Hepatocyte (in vitro differentiated cells): ENCODE measurements around the gene NUMB. TPM values are rescaled to one million over a fixed set of nuclear protein-coding genes. Genes with fewer than 3 reads are reported as not detected.

ENCODE experiments used
- DNase-seq: peaks from one replicate; pipeline ENCODE4 v3.0.0-alpha.2; 2016; ENCODE audit warnings: low spot score
- H2AFZ ChIP-seq: fragments of 200-600 bp; sonication (generic); 2 replicates; pipeline ENCODE4 v1.6.0; 2016; ENCODE audit warnings: antibody characterized with exemption, mild to moderate bottlenecking
- H3K27ac ChIP-seq: fragments of 200-600 bp; sonication (generic); 2 replicates; pipeline ENCODE4 v1.5.1; 2016; ENCODE audit warnings: mild to moderate bottlenecking
- H3K27me3 ChIP-seq: fragments of 200-600 bp; sonication (generic); 2 replicates; pipeline ENCODE4 v1.6.1; 2016
- H3K36me3 ChIP-seq: fragments of 200-600 bp; sonication (generic); replicated peaks from 2 replicates; pipeline ENCODE4 v1.5.1; 2016; ENCODE audit warnings: low read depth; ENCODE audit not compliant: insufficient read depth
- H3K4me1 ChIP-seq: fragments of 200-600 bp; sonication (generic); 2 replicates; pipeline ENCODE4 v1.5.1; 2016; ENCODE audit warnings: mild to moderate bottlenecking, moderate library complexity; ENCODE audit not compliant: insufficient read depth
- H3K4me2 ChIP-seq: fragments of 200-600 bp; sonication (generic); 2 replicates; pipeline ENCODE4 v1.6.0; 2016
- H3K4me3 ChIP-seq: fragments of 200-600 bp; sonication (generic); 2 replicates; pipeline ENCODE4 v1.5.1; 2016; ENCODE audit warnings: mild to moderate bottlenecking
- H3K79me2 ChIP-seq: fragments of 200-600 bp; sonication (generic); 2 replicates; pipeline ENCODE4 v1.6.0; 2017; ENCODE audit warnings: mild to moderate bottlenecking
- H3K9me2 ChIP-seq: fragments of 200-600 bp; sonication (generic); replicated peaks from 2 replicates; pipeline ENCODE4 v1.6.0; 2017; ENCODE audit warnings: mild to moderate bottlenecking; ENCODE audit not compliant: insufficient read depth
- H3K9me3 ChIP-seq: fragments of 200-600 bp; sonication (generic); 2 replicates; pipeline ENCODE4 v1.5.1; 2016; ENCODE audit warnings: low read depth, mild to moderate bottlenecking
- H4K20me1 ChIP-seq: fragments of 200-600 bp; sonication (generic); 2 replicates; pipeline ENCODE4 v1.6.0; 2016; ENCODE audit warnings: mild to moderate bottlenecking; ENCODE audit not compliant: insufficient read depth, poor library complexity, severe bottlenecking
- EZH2 ChIP-seq: fragments of 200-600 bp; sonication (generic); IDR thresholded peaks from 2 replicates; pipeline ENCODE4 v1.6.1; 2016; ENCODE audit warnings: antibody characterized with exemption, mild to moderate bottlenecking, borderline replicate concordance
- EZH2phosphoT487 ChIP-seq: fragments of 200-600 bp; sonication (generic); IDR thresholded peaks from one replicate; pipeline ENCODE4 v1.6.1; 2018; ENCODE audit warnings: antibody characterized with exemption, mild to moderate bottlenecking, low read depth, moderate library complexity; ENCODE audit not compliant: unreplicated experiment, severe bottlenecking
- WGBS: methylation state at CpG from one replicate; pipeline ENCODE4 v1.1.6; 2016; ENCODE audit warnings: low lambda C conversion rate; ENCODE audit errors: missing lambda C conversion rate; 5-methylcytosine and 5-hydroxymethylcytosine counted together
- polyA plus RNA-seq: library from polyadenylated mRNA; unstranded; fragments of >200 nt; fragmentation: Nextera tagmentation; extraction: Ambion mirVana; gene quantifications from 2 replicates; pipeline ENCODE4 v1.2.1, GENCODE V29; 2016
- total RNA-seq: library from RNA; depleted of rRNA; stranded (reverse); fragments of >200 nt; gene quantifications from 2 replicates; pipeline ENCODE4 v1.2.3, GENCODE V29; 2014
- TF ChIP-seq, protein P1 (sequence below): fragments of 200-600 bp; sonication (generic); IDR thresholded peaks from 2 replicates; pipeline ENCODE4 v1.5.1; 2016; ENCODE audit warnings: antibody characterized with exemption, mild to moderate bottlenecking; ENCODE audit not compliant: poor library complexity

NUMB gene
- total and polyA plus RNA-seq, 2 experiments from 2014 or later, result 35.3 to 45.8 TPM

DNA sequence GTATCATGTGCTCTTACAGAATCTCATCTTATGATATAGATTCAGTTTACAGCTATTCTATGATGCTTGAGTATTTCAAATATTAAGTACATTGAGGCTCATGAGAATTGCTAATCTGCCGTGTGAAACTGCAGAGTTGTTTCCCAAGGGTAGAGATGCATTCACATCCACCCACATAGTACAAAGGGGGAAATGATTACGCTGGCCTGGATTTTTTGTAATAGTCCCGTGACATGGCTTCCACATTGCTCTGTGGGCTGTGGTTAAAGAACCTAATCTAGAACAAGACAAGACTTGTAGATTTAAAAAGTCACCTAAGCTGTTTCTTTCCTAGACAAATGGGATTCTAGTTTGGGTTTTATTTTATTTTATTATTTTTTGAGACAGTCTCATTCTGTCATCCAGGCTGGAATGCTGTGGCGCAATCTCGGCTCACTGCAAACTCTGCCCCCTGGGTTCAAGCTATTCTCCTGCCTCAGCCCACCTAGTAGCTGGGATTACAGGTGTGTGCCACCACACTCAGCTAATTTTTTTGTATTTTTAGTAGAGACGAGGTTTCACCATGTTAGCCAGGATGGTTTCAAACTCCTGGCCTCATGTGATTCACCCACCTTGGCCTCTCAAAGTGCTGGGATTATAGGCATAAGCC, 19.4 kb upstream of the NUMB start:
- Histone ChIP-seq H3K4me2 (no peak overlapping the region), H2AFZ (no peak overlapping the region), H3K27ac (no peak overlapping the region)

DNA sequence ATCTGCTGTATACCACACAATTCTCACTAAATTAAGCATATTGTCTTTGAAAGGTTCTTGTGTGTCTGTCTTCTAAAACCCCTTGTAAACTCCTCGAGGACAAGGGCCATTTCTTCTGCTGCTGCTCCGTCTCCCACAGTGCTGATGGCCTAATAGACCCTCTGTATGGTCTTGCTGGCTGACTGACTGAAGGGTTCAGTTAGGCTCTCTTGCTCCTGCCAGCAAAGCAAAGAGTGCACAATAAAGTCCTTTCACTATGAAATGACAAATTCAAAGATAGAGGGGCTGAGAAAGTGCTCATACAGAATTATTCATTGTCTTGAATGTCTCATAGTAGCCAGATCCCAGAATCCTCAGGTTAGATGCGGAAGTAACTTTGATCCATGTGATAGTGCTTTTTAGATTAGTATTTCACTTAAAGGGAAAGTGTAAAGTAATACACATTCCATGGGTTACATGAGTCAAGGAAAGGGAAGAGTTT, 18.1 kb upstream of the NUMB start:
- H3K4me1 ChIP-seq, result no peaks in the 10 kb centered on the region
- no peaks in the 10 kb centered on the region for H3K79me2 ChIP-seq
- H3K4me2 ChIP-seq, result no peak overlapping the region
- 74% methylated on average over 3 of the region's 3 CpGs for WGBS
- H2AFZ ChIP-seq, result no peak overlapping the region
- H4K20me1 ChIP-seq, result no peaks in the 10 kb centered on the region
- no peaks in the 10 kb centered on the region for H3K9me3 ChIP-seq
- H3K4me3 ChIP-seq, result no peak overlapping the region
- H3K27ac ChIP-seq, result no peak overlapping the region
- no peak for DNase-seq
- H3K36me3 ChIP-seq, result no peaks in the 10 kb centered on the region
- TF ChIP-seq, protein P1, sequence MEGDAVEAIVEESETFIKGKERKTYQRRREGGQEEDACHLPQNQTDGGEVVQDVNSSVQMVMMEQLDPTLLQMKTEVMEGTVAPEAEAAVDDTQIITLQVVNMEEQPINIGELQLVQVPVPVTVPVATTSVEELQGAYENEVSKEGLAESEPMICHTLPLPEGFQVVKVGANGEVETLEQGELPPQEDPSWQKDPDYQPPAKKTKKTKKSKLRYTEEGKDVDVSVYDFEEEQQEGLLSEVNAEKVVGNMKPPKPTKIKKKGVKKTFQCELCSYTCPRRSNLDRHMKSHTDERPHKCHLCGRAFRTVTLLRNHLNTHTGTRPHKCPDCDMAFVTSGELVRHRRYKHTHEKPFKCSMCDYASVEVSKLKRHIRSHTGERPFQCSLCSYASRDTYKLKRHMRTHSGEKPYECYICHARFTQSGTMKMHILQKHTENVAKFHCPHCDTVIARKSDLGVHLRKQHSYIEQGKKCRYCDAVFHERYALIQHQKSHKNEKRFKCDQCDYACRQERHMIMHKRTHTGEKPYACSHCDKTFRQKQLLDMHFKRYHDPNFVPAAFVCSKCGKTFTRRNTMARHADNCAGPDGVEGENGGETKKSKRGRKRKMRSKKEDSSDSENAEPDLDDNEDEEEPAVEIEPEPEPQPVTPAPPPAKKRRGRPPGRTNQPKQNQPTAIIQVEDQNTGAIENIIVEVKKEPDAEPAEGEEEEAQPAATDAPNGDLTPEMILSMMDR, result no peak
- no peak for TF ChIP-seq EZH2phosphoT487
- TF ChIP-seq EZH2, result no peak
- H3K9me2 ChIP-seq, result no peaks in the 10 kb centered on the region
- no peaks in the 10 kb centered on the region for H3K27me3 ChIP-seq

More for the DNA sequence above, 19.4 kb upstream of the NUMB start:
- Histone ChIP-seq H3K27me3 (no peaks in the 10 kb centered on the region), H3K4me1 (no peaks in the 10 kb centered on the region), H3K36me3 (no peaks in the 10 kb centered on the region), H3K9me2 (no peaks in the 10 kb centered on the region), H3K79me2 (no peaks in the 10 kb centered on the region), H3K9me3 (no peaks in the 10 kb centered on the region), H3K4me3 (no peak overlapping the region), H4K20me1 (no peaks in the 10 kb centered on the region)
- no peak for DNase-seq
- WGBS, result 89% methylated on average over 6 of the region's 6 CpGs
- TF ChIP-seq EZH2phosphoT487, result no peak

DNA sequence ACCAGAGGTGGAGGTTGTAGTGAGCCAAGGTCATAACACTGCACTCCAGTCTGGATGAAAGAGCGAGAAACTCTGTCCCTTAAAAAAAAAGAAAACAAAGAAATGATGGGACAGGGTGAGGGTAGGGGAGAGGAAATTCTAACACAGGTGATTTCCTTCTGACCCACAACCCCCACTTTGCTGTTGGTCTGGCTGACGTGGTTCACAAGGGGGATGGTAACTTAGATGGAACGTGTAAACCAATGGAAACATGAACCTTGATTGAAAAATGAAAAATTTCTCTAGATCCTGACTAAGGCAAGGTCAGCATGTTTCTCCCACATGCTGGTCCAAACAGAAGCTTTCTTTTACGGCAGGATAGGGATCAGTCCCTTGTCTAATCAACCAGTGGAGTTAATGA, 16.6 kb upstream of the NUMB start:
- no peak overlapping the region for H3K27ac ChIP-seq
- no peak overlapping the region for H3K4me2 ChIP-seq
- H2AFZ ChIP-seq, result no peak overlapping the region
- 60% methylated on average over 4 of the region's 4 CpGs for WGBS
- H3K4me3 ChIP-seq, result no peak overlapping the region
- H3K79me2 ChIP-seq, result no peaks in the 10 kb centered on the region
- H3K27me3 ChIP-seq, result no peaks in the 10 kb centered on the region
- no peaks in the 10 kb centered on the region for H3K9me3 ChIP-seq
- no peaks in the 10 kb centered on the region for H3K4me1 ChIP-seq
- no peaks in the 10 kb centered on the region for H3K9me2 ChIP-seq
- no peaks in the 10 kb centered on the region for H3K36me3 ChIP-seq
- TF ChIP-seq EZH2 (no peak), EZH2phosphoT487 (no peak)
- TF ChIP-seq, protein P1, result no peak
- DNase-seq, result no peak
- no peaks in the 10 kb centered on the region for H4K20me1 ChIP-seq

DNA sequence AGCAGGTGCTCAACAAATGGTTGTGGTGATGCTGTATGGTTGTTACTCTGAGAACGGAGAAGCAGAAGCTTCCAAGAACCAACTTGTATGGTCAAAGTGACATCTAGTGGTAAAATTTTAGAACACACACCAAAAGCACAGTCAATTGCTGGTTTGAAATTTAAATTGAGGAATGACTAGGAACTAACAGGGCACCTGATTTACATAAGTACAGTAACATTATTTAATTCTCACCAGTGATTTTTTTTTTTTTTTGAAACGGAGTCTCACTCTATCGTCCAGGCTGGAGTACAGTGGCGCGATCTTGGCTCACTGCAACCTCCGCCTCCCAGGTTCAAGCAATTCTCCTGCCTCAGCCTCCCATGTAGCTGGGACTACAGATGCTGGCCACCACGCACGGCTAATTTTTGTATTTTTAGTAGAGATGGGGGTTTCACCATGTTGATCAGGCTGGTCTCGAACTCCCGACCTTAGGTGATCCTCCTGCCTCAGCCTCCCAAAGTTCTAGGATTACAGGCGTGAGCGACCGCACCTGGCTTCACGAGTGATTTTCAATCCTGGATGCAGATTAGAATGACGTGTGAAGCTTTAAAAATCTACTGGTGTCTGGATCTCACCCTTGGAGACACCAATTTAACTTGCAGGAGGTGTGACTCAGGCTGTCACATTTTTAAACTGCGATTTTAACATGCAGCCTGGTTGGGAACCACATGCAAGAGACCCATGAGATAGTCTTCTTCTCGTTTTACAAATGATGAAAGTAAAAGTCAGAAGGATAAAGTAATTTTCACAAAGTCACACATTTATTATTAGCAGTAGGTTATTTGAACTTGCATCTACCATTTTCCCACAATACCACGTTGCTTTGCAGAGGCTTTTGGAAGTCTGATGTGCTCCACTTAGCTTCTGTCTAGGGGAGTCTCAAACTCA, 14.1 kb upstream of the NUMB start:
- TF ChIP-seq EZH2, result no peak
- TF ChIP-seq, protein P1, result peak; percentile 83
- TF ChIP-seq EZH2phosphoT487, result no peak
- WGBS, result 61% methylated on average over 18 of the region's 18 CpGs
- H3K27me3 ChIP-seq, result no peaks in the 10 kb centered on the region
- peaks cover 7% of the 10 kb centered on the region for H3K4me1 ChIP-seq
- H4K20me1 ChIP-seq, result no peaks in the 10 kb centered on the region
- H3K9me3 ChIP-seq, result no peaks in the 10 kb centered on the region
- peak; percentile 70 for DNase-seq
- no peaks in the 10 kb centered on the region for H3K9me2 ChIP-seq
- no peak overlapping the region for H2AFZ ChIP-seq
- no peak overlapping the region for H3K4me3 ChIP-seq
- no peaks in the 10 kb centered on the region for H3K36me3 ChIP-seq
- H3K27ac ChIP-seq, result no peak overlapping the region
- no peaks in the 10 kb centered on the region for H3K79me2 ChIP-seq
- H3K4me2 ChIP-seq, result no peak overlapping the region
